Tibial nerve (tissue), 4 donors: ENCODE measurements around the gene PTBP1. TPM values are rescaled to one million over a fixed set of nuclear protein-coding genes. Genes with fewer than 3 reads are reported as not detected.
"Not testable (repeated sequence)": the region's sequence is repeated elsewhere in the genome, so short reads cannot be mapped to it uniquely, and the experiment has no call there.

Source experiments
- DNase-seq, 2 donors: peaks; one replicate each; pipeline ENCODE4 v3.0.0-alpha.2; 2019; ENCODE audit warnings: low spot score in 2 of 2
- H3K27ac ChIP-seq, 4 donors: fragments of 200-600 bp; sonication (generic) in 3 of 4; one replicate each; pipeline ENCODE4 v1.5.1; 2017 to 2019; ENCODE audit warnings: mild to moderate bottlenecking in 1 of 4
- H3K27me3 ChIP-seq, 2 donors: fragments of 200-600 bp; sonication (generic) in 1 of 2; one replicate each; pipeline versions ENCODE4 v1.5.1 to v1.6.0; 2017 to 2019
- H3K36me3 ChIP-seq, 3 donors: fragments of 200-600 bp; sonication (generic); one replicate each; pipeline ENCODE4 v1.5.1; 2018 to 2019
- H3K4me1 ChIP-seq, 4 donors: fragments of 200-600 bp; sonication (generic) in 3 of 4; one replicate each; pipeline ENCODE4 v1.5.1; 2017 to 2019
- H3K4me3 ChIP-seq, 4 donors: fragments of 200-600 bp; sonication (generic) in 3 of 4; one replicate each; pipeline ENCODE4 v1.5.1; 2017 to 2019; ENCODE audit warnings: mild to moderate bottlenecking in 1 of 4, moderate library complexity in 1 of 4
- H3K9me3 ChIP-seq, 4 donors: fragments of 200-600 bp; sonication (generic) in 3 of 4; one replicate each; pipeline ENCODE4 v1.5.1; 2017 to 2019
- EP300 ChIP-seq, 2 donors: sonication (generic); formaldehyde crosslinking; IDR thresholded peaks; one replicate each; pipeline ENCODE4 v1.6.1; 2017; ENCODE audit warnings: antibody characterized with exemption in 2 of 2, mild to moderate bottlenecking in 1 of 2
- POLR2A ChIP-seq, 2 donors: fragments of 450-650 bp; IDR thresholded peaks; one replicate each; pipeline ENCODE4 v1.6.1; 2017; ENCODE audit warnings: antibody characterized with exemption in 2 of 2, mild to moderate bottlenecking in 2 of 2, moderate library complexity in 2 of 2
- WGBS, 2 donors: methylation state at CpG; one replicate each; pipeline ENCODE4 v1.1.5; 2018; 5-methylcytosine and 5-hydroxymethylcytosine counted together
- total RNA-seq, 4 donors: library from RNA; depleted of rRNA; stranded (reverse); fragments of >200 nt; gene quantifications; one replicate each; pipeline ENCODE4 v1.1.0, GENCODE V29; 2016
- TF ChIP-seq, protein P1 (sequence below), 5 experiments: fragments of 200-600 bp in 3 of 5; fragments of 450-650 bp in 2 of 5; sonication (generic) in 3 of 5; IDR thresholded peaks; one replicate each; pipeline ENCODE4 v1.5.1; 2016 to 2019; ENCODE audit warnings: antibody characterized with exemption in 5 of 5, mild to moderate bottlenecking in 3 of 5, moderate library complexity in 2 of 5

Gene PTBP1
- total RNA-seq, 4 donors from 2014 or later = 118 to 205 (median 141) TPM

DNA sequence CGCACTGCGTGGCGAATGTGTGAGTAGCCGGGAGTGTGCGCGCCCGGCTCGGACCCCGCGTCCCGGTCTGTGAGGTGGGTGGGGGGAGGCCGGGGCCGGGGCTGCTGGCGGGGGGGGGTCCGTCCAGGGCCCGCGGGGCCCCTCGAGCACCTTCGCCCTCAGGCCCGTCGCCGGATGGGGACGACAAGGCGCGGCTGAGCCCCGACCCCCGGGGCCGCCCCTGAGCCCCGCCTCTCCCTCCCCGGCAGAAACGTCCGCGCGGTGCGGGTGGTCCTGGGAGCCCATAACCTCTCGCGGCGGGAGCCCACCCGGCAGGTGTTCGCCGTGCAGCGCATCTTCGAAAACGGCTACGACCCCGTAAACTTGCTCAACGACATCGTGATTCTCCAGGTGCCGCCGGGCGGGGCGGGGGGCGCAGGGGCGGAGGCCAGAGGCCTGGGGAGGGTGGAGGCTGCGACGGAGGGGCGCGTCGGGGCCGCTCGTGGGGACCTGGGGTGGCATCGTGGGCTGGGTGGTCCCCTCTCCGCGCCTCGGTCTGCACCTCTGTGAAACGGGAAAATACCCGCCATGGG is 55.8 kb downstream of the PTBP1 start:
- H3K9me3 ChIP-seq = no peaks in the 10 kb centered on the region
- no peaks in the 10 kb centered on the region for H3K36me3 ChIP-seq
- WGBS, 2 donors = 24 to 48% methylated on average over 25 to 31 of the region's 67 CpGs
- H3K4me1 ChIP-seq = peaks cover 0 to 38% (median 3%) of the 10 kb centered on the region in 4 donors
- no peak overlapping the region for H3K4me3 ChIP-seq
- no peak for DNase-seq
- TF ChIP-seq POLR2A (IDR thresholded peaks at IDR 0.05) (no peak), EP300 (IDR thresholded peaks at IDR 0.05) (no peak)
- TF ChIP-seq, protein P1, sequence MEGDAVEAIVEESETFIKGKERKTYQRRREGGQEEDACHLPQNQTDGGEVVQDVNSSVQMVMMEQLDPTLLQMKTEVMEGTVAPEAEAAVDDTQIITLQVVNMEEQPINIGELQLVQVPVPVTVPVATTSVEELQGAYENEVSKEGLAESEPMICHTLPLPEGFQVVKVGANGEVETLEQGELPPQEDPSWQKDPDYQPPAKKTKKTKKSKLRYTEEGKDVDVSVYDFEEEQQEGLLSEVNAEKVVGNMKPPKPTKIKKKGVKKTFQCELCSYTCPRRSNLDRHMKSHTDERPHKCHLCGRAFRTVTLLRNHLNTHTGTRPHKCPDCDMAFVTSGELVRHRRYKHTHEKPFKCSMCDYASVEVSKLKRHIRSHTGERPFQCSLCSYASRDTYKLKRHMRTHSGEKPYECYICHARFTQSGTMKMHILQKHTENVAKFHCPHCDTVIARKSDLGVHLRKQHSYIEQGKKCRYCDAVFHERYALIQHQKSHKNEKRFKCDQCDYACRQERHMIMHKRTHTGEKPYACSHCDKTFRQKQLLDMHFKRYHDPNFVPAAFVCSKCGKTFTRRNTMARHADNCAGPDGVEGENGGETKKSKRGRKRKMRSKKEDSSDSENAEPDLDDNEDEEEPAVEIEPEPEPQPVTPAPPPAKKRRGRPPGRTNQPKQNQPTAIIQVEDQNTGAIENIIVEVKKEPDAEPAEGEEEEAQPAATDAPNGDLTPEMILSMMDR (IDR thresholded peaks at IDR 0.05) = no peak
- H3K27ac ChIP-seq = no peak overlapping the region
- peaks cover 0 to 64% of the 10 kb centered on the region in 2 donors for H3K27me3 ChIP-seq

DNA sequence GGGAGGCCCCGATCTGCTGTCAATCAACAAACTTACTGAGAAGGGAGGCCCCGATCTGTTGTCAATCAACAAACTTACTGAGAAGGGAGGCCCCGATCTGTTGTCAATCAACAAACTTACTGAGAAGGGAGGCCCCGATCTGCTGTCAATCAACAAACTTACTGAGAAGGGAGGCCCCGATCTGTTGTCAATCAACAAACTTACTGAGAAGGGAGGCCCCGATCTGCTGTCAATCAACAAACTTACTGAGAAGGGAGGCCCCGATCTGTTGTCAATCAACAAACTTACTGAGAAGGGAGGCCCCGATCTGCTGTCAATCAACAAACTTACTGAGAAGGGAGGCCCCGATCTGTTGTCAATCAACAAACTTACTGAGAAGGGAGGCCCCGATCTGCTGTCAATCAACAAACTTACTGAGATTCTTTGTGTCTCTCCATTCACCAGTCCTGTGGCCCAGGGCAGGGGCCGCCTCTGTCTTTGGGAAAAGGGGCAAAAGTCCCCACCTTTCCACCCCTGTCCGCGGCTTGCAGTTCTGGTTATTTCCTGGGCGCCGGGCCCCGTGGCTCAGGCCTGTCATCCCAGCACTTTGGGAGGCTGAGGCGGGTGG is 56.5 kb downstream of the PTBP1 start:
- Histone ChIP-seq H3K4me1 (peaks cover 0 to 34% (median 3%) of the 10 kb centered on the region in 4 donors), H3K27me3 (peaks cover 0 to 64% of the 10 kb centered on the region in 2 donors)
- 82 to 86% methylated on average over 8 to 11 of the region's 17 CpGs for WGBS, 2 donors
- not testable (repeated sequence) for H3K9me3 ChIP-seq, DNase-seq, H3K4me3 ChIP-seq, H3K27ac ChIP-seq, H3K36me3 ChIP-seq

DNA sequence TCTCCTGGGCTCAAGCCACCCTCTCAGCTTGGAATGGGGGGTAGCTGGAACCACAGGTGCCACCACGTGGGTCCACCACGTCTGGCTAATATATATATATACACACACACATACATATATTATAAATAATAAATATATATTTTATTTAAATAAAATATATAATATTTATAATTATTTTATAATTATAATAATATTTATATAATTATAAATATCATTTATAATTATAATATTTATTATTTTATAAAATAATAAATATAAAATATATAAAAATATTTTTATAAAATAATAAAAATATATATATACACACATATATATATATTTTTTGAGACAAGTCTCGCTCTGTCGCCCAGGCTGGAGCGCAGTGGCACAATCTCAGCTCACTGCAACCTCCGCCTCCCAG is 57.3 kb downstream of the PTBP1 start:
- TF ChIP-seq, protein P1 (IDR thresholded peaks at IDR 0.05) = no peak
- no peak for TF ChIP-seq POLR2A (IDR thresholded peaks at IDR 0.05)
- no peak for TF ChIP-seq EP300 (IDR thresholded peaks at IDR 0.05)
- DNase-seq = no peak
- no peak overlapping the region for H3K27ac ChIP-seq
- no peak overlapping the region for H3K4me3 ChIP-seq
- peaks cover 0 to 42% (median 3%) of the 10 kb centered on the region in 4 donors for H3K4me1 ChIP-seq
- peaks cover 0 to 63% of the 10 kb centered on the region in 2 donors for H3K27me3 ChIP-seq
- 74 to 81% methylated on average over 6 of the region's 6 CpGs for WGBS, 2 donors
- no peaks in the 10 kb centered on the region for H3K9me3 ChIP-seq
- no peaks in the 10 kb centered on the region for H3K36me3 ChIP-seq

DNA sequence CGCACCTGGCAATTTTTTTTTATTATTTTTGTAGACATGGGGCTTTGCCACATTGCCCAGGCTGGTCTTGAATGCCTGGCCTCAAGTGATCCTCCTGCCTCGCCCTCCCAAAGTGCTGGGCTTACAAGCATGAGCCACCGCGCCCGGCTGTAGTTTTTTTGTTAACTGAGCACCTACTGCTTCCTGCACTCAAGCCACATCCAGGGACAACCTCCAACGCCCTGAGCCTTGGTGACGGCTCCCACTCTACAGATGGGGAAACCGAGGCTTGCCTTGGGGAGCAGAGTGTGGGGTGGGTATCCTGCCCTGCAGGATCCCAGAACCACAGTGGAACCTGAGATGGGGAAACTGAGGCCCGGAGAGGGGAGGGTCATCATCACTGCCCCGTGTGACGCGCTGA is 57.9 kb downstream of the PTBP1 start:
- TF ChIP-seq EP300 (IDR thresholded peaks at IDR 0.05) (no peak), POLR2A (IDR thresholded peaks at IDR 0.05) (no peak)
- TF ChIP-seq, protein P1 (IDR thresholded peaks at IDR 0.05) = no peak
- no peak for DNase-seq
- Histone ChIP-seq H3K27ac (no peak overlapping the region), H3K36me3 (no peaks in the 10 kb centered on the region), H3K9me3 (no peaks in the 10 kb centered on the region), H3K4me1 (peaks cover 0 to 42% (median 3%) of the 10 kb centered on the region in 4 donors), H3K27me3 (peaks cover 0 to 69% of the 10 kb centered on the region in 2 donors), H3K4me3 (no peak overlapping the region)
- 90 to 91% methylated on average over 11 to 12 of the region's 12 CpGs for WGBS, 2 donors

DNA sequence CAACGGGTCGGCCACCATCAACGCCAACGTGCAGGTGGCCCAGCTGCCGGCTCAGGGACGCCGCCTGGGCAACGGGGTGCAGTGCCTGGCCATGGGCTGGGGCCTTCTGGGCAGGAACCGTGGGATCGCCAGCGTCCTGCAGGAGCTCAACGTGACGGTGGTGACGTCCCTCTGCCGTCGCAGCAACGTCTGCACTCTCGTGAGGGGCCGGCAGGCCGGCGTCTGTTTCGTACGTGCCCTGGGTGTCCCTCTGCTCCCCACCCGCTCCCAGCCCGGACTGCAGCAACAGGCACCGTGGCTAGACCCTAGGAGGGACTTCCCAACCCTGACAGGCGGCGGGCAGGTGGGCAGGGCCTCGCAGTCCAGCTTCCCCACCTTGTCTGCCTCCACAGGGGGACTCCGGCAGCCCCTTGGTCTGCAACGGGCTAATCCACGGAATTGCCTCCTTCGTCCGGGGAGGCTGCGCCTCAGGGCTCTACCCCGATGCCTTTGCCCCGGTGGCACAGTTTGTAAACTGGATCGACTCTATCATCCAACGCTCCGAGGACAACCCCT is 58.4 kb downstream of the PTBP1 start:
- peaks cover 0 to 73% of the 10 kb centered on the region in 2 donors for H3K27me3 ChIP-seq
- no peak overlapping the region for H3K4me3 ChIP-seq
- no peak overlapping the region for H3K27ac ChIP-seq
- no peaks in the 10 kb centered on the region for H3K36me3 ChIP-seq
- whole genome bisulfite sequencing, 2 donors = 66 to 83% methylated on average over 18 to 28 of the region's 40 CpGs
- DNase-seq = no peak
- peaks cover 0 to 42% (median 2%) of the 10 kb centered on the region in 4 donors for H3K4me1 ChIP-seq
- TF ChIP-seq, protein P1 (IDR thresholded peaks at IDR 0.05) = no peak
- no peak for TF ChIP-seq EP300 (IDR thresholded peaks at IDR 0.05)
- no peak for TF ChIP-seq POLR2A (IDR thresholded peaks at IDR 0.05)
- H3K9me3 ChIP-seq = no peaks in the 10 kb centered on the region
